SK-N-MC (cell line): ENCODE measurements around the gene CDCA3.

Experiments
- DNase-seq: peaks from one replicate; pipeline ENCODE4 v3.0.0-alpha.2; 2011; ENCODE audit warnings: low read depth, low spot score
- H3K27ac ChIP-seq: fragments of 200-600 bp; sonication (generic); 2 replicates; pipeline ENCODE4 v1.5.1; 2016; ENCODE audit warnings: mixed run types
- H3K36me3 ChIP-seq: fragments of 200-600 bp; sonication (generic); 2 replicates; pipeline ENCODE4 v1.6.1; 2017; ENCODE audit warnings: antibody characterized with exemption, low read length, mixed read lengths; ENCODE audit not compliant: insufficient read depth
- H3K4me3 ChIP-seq: fragments of 200-600 bp; sonication (generic); 2 replicates; pipeline ENCODE4 v1.5.1; 2016
- H3K9ac ChIP-seq: fragments of 200-600 bp; sonication (generic); 2 replicates; pipeline ENCODE4 v1.8.0; 2017; ENCODE audit warnings: mixed run types, mixed read lengths; ENCODE audit not compliant: insufficient read length
- H3K9me3 ChIP-seq: fragments of 200-600 bp; sonication (generic); 2 replicates; pipeline ENCODE4 v1.6.1; 2017; ENCODE audit warnings: low read depth, mild to moderate bottlenecking, antibody characterized with exemption, low read length, moderate library complexity, mixed read lengths
- EZH2 ChIP-seq: fragments of 200-600 bp; sonication (generic); IDR thresholded peaks from one replicate; pipeline ENCODE4 v1.6.1; 2017; ENCODE audit warnings: antibody characterized with exemption
- FOXP2 ChIP-seq: optimal IDR thresholded peaks from 2 replicates; pipeline ENCODE3; 2011; ENCODE audit warnings: mild to moderate bottlenecking, moderate library complexity; ENCODE audit not compliant: insufficient read depth; ENCODE audit errors: extremely low read length, control extremely low read depth
- POLR2AphosphoS5 ChIP-seq: IDR thresholded peaks from 2 replicates; pipeline ENCODE4 v1.6.1; 2012; ENCODE audit warnings: mild to moderate bottlenecking, low read depth, low read length, borderline replicate concordance

Gene CDCA3

GRCh38 chr12:6831450-6831995, 19.6 kb downstream of the CDCA3 start:
- peaks cover 5% of the 10 kb centered on the region; the same call in 1 of the 2 replicates for H3K36me3 ChIP-seq
- no peak overlapping the region for H3K4me3 ChIP-seq
- H3K9ac ChIP-seq, result no peak overlapping the region
- H3K27ac ChIP-seq, result no peak overlapping the region
- DNase-seq, result no peak
- no peaks in the 10 kb centered on the region for H3K9me3 ChIP-seq
- TF ChIP-seq FOXP2 (no peak), POLR2AphosphoS5 (no peak), EZH2 (no peak)

GRCh38 chr12:6830999-6831398, 20.1 kb downstream of the CDCA3 start:
- H3K27ac ChIP-seq, result no peak overlapping the region
- no peak overlapping the region for H3K9ac ChIP-seq
- TF ChIP-seq FOXP2 (no peak), EZH2 (no peak), POLR2AphosphoS5 (no peak)
- DNase-seq, result no peak
- H3K36me3 ChIP-seq, result peaks cover 5% of the 10 kb centered on the region; the same call in 1 of the 2 replicates
- no peaks in the 10 kb centered on the region for H3K9me3 ChIP-seq
- no peak overlapping the region for H3K4me3 ChIP-seq

DNA sequence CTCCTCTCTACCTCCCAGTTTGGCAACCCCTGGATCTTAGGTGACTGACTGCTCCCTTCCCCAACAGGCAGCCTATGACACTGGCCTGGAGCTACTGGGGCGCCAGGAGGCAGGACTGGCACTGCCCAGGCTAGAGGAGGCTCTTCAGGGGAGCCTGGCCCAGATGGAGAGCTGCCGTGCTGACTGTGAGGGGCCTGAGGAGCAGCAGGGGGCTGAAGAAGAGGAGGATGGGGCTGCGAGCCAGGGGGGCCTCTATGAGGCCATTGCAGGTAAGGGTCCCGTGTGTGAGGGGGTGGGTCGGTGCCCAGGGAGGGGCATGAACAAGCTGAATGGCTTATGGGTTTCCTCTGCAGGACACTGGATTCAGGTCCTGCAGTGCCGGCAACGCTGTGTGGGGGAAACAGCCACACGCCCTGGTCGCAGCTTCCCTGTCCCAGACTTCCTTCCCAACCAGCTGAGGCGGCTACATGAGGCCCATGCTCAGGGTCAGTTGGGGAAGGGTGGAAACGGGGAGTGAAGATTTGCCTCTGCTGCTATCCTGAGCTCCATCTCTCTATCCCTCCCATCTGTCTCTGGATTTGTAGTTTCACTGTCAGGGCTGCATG, 20.7 kb downstream of the CDCA3 start:
- no peak overlapping the region for H3K27ac ChIP-seq
- TF ChIP-seq FOXP2 (no peak), EZH2 (no peak), POLR2AphosphoS5 (no peak)
- DNase-seq, result no peak
- no peak overlapping the region for H3K9ac ChIP-seq
- H3K9me3 ChIP-seq, result no peaks in the 10 kb centered on the region
- no peak overlapping the region for H3K4me3 ChIP-seq
- peaks cover 5% of the 10 kb centered on the region; the same call in 1 of the 2 replicates for H3K36me3 ChIP-seq

- peak overlapping the region; percentile 72 for H3K9ac ChIP-seq
- H3K36me3 ChIP-seq, result peaks cover 5% of the 10 kb centered on the region; the same call in 1 of the 2 replicates
- no peak for TF ChIP-seq FOXP2
- 0 out of 2 replicates have a peak, but pooled peaks have one; percentile 18 for TF ChIP-seq POLR2AphosphoS5
- DNase-seq, result no peak
- H3K27ac ChIP-seq, result no peak overlapping the region
- H3K9me3 ChIP-seq, result no peaks in the 10 kb centered on the region
- peak overlapping the region; percentile 93 for H3K4me3 ChIP-seq
Measured at GRCh38 chr12:6829536-6830220, 21.4 kb downstream of the CDCA3 start.

DNA sequence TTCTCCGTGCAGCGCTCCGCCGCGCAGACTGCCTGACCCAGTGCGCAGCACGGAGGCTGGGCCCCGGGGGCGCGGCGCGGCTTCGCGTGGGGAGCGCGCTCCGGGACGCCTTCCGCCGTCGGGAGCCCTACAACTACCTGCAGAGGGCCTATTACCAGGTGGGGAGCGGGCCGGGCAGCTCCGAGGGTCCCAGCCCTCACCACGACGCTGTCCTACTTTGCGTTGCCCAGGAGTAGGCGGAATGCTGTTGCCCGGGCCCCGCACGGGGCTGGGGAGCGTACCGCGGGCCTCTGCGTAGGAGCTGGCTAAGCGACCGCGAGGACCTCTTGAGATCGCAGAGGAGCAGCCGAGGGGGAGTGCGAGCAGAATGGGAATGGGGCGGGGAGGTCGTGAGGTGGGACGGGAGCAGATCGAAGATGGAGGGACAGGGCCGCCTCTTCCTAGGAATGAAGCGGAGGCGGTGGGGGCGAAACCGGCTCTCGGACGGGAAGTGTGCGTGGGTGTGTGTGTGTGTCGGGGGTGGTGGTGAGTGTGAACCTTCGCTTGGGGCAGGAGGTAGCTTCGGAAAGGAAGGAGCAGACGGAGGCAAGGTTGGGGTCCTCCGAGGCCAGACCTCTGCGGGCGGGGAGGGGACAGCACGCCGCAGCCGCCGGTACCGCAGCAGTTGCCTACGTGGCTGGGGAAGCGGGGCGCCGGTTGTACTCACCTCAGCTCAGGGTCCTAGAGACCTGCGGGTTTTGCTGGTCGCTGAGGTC, 22.1 kb downstream of the CDCA3 start:
- H3K4me3 ChIP-seq, result peak overlapping the region; percentile 93
- no peak overlapping the region for H3K27ac ChIP-seq
- no peaks in the 10 kb centered on the region for H3K9me3 ChIP-seq
- peaks cover 5% of the 10 kb centered on the region; the same call in 1 of the 2 replicates for H3K36me3 ChIP-seq
- peak overlapping the region; percentile 72 for H3K9ac ChIP-seq
- TF ChIP-seq EZH2 (no peak), FOXP2 (no peak), POLR2AphosphoS5 (no peak)
- no peak for DNase-seq

DNA sequence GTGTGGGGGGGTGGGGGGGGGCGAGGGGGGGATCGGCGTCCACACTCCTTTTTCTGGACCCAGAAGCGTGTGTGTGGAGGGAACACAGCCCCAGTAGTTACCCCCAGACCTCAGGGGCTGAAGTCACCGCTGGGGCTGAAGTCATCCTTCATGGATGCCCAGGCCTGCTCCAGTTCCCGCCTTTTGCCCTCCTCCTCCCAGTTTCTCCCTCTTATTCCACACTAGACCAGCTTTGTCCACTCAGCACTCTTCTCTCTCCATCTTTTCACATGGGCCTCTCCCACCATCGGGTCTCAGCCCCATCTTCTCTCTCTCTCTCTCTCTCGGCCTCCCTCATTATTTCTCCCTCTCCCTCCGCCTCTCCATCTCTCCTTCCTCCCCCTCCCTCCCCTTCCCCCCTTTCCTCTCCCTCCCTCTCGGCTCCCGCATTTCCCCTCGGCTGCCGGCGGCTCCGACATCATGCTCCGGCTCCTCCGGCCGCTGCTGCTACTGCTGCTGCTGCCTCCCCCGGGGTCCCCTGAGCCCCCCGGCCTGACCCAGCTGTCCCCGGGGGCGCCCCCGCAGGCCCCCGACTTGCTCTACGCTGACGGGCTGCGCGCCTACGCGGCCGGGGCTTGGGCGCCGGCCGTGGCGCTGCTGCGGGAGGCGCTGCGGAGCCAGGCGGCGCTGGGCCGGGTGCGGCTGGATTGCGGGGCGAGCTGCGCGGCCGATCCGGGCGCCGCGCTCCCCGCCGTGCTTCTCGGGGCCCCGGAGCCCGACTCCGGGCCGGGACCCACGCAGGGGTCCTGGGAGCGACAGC, 22.9 kb downstream of the CDCA3 start, which contains the start of gene P3H3:
Gene P3H3 (plus strand): TSS at position 426 of the 799 bp plus-strand sequence. CDS start 34 bp downstream, at position 460.
- H3K9ac ChIP-seq, result peak within 1 kb of the TSS; percentile 72
- no peak for DNase-seq
- peaks cover 5% of the 10 kb centered on the region; the same call in 1 of the 2 replicates for H3K36me3 ChIP-seq
- TF ChIP-seq EZH2 (no peak), FOXP2 (no peak), POLR2AphosphoS5 (no peak; the same call in 1 of the 2 replicates)
- peak within 1 kb of the TSS; percentile 93 for H3K4me3 ChIP-seq
- H3K9me3 ChIP-seq, result no peaks in the 10 kb centered on the region
- peak within 1 kb of the TSS; percentile 83 for H3K27ac ChIP-seq

- no peaks in the 10 kb centered on the region for H3K9me3 ChIP-seq
- H3K9ac ChIP-seq, result peak overlapping the region; percentile 70
- peak; percentile 22 for DNase-seq
- H3K36me3 ChIP-seq, result peaks cover 5% of the 10 kb centered on the region; the same call in 1 of the 2 replicates
- peak overlapping the region; percentile 74 for H3K4me3 ChIP-seq
- TF ChIP-seq FOXP2, result no peak
- TF ChIP-seq POLR2AphosphoS5, result peak; percentile 91
- peak overlapping the region; percentile 83 for H3K27ac ChIP-seq
Measured at GRCh38 chr12:6827437-6827911, 23.6 kb downstream of the CDCA3 start.
